Common myeloid progenitor, CD34-positive (primary cell): Measurements from ENCODE around the gene AKT3.
"Not testable (repeated sequence)": the region's sequence is repeated elsewhere in the genome, so short reads cannot be mapped to it uniquely, and the experiment has no call there.

Source experiments
- CTCF ChIA-PET: fragments of 350-600 bp; sonication (Branson Sonifier 250); formaldehyde crosslinking; loops from one replicate; lab custom pipeline; 2021; ENCODE audit warnings: antibody characterized with exemption; lab: Charles Lee
- POLR2A ChIA-PET: fragments of 350-600 bp; sonication (Branson Sonifier 250); formaldehyde crosslinking; loops from one replicate; lab custom pipeline; 2021; ENCODE audit warnings: antibody characterized with exemption; lab: Charles Lee
- DNase-seq, 3 donors: peaks; one replicate each; pipeline versions ENCODE4 v3.0.0 to v3.0.0-alpha.2; 2013
- H3K27ac ChIP-seq, 2 experiments: 1 replicate in 1 of 2; 2 replicates in 1 of 2; pipeline ENCODE4 v1.7.0; 2013; ENCODE audit warnings: inconsistent platforms in 2 of 2, low read length in 2 of 2, mild to moderate bottlenecking in 2 of 2, low read depth in 1 of 2, moderate library complexity in 1 of 2; ENCODE audit not compliant: severe bottlenecking in 2 of 2, insufficient read depth in 1 of 2, poor library complexity in 1 of 2
- H3K27me3 ChIP-seq, 5 experiments: replicated peaks in 2 of 5; 1 replicate in 3 of 5; 2 replicates in 2 of 5; pipeline versions ENCODE4 v1.6.1 to v1.7.0; 2013; ENCODE audit warnings: low read length in 4 of 5, mild to moderate bottlenecking in 2 of 5, moderate library complexity in 2 of 5, inconsistent platforms in 1 of 5; ENCODE audit not compliant: insufficient read depth in 5 of 5, control insufficient read depth in 4 of 5
- H3K36me3 ChIP-seq, 4 experiments: 1 replicate in 2 of 4; 2 replicates in 2 of 4; pipeline versions ENCODE4 v1.6.1 to v1.7.0; 2013; ENCODE audit warnings: low read length in 3 of 4, control low read depth in 1 of 4, mild to moderate bottlenecking in 1 of 4; ENCODE audit not compliant: control insufficient read depth in 4 of 4, insufficient read depth in 4 of 4
- H3K4me1 ChIP-seq, 4 experiments: 1 replicate in 3 of 4; 2 replicates in 1 of 4; pipeline versions ENCODE4 v1.6.1 to v1.7.1; 2013; ENCODE audit warnings: low read length in 3 of 4, mild to moderate bottlenecking in 3 of 4, control low read depth in 1 of 4, inconsistent platforms in 1 of 4, moderate library complexity in 1 of 4; ENCODE audit not compliant: control insufficient read depth in 4 of 4, insufficient read depth in 4 of 4; ENCODE audit errors: control extremely low read depth in 1 of 4
- H3K4me3 ChIP-seq, 7 experiments: 1 replicate in 4 of 7; 2 replicates in 3 of 7; pipeline versions ENCODE4 v1.5.1 to v1.7.0; 2013; ENCODE audit warnings: mild to moderate bottlenecking in 7 of 7, low read length in 6 of 7, moderate library complexity in 6 of 7, inconsistent platforms in 2 of 7, low read depth in 2 of 7, control low read depth in 1 of 7; ENCODE audit not compliant: insufficient read depth in 4 of 7, control insufficient read depth in 1 of 7; ENCODE audit errors: extremely low read depth in 1 of 7
- H3K9me3 ChIP-seq, 5 experiments: 1 replicate in 4 of 5; 2 replicates in 1 of 5; pipeline versions ENCODE4 v1.6.1 to v1.7.1; 2013; ENCODE audit warnings: low read length in 4 of 5, mild to moderate bottlenecking in 2 of 5, inconsistent platforms in 1 of 5, low read depth in 1 of 5, moderate library complexity in 1 of 5; ENCODE audit not compliant: control insufficient read depth in 4 of 5, insufficient read depth in 2 of 5; ENCODE audit errors: control extremely low read depth in 1 of 5
- WGBS: methylation state at CpG from one replicate; pipeline ENCODE4 v1.1.5; 2013; ENCODE audit not compliant: insufficient coverage; 5-methylcytosine and 5-hydroxymethylcytosine counted together

Gene AKT3

GRCh38 chr1:243772361-243773050, 77.5 kb downstream of the AKT3 start:
- 67% methylated on average over 1 of the region's 4 CpGs for WGBS
- DNase-seq, H3K27me3 ChIP-seq, H3K27ac ChIP-seq, H3K4me1 ChIP-seq, H3K9me3 ChIP-seq, H3K4me3 ChIP-seq, H3K36me3 ChIP-seq, POLR2A ChIA-PET, CTCF ChIA-PET: not testable (repeated sequence)

GRCh38 chr1:243770860-243771259, 79.2 kb downstream of the AKT3 start:
- CTCF ChIA-PET = no interaction called here
- POLR2A ChIA-PET = interaction anchor here (0.6 kb wide), 1 partner anchor 19 kb away, joined by 3 read pairs; no protein-coding TSS in a partner anchor

DNA sequence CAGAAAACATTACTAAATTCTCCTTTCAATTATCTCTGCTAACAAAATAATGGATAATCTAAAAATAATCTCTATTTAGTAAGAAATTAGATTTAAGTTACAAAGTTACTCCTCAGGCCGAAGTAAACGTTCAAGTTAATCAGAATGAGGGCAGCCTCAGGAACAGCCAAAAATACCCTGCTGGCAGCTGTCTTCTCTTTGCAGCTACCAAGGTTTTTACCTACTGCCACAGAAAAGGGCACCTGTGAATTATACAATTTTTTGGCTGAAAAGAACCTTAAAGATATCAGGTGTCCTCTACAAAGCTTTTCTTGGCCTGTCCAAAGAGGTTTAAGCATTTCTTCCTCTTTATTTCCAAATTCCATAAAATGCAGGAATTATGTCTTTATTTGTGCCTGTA, 84.4 kb downstream of the AKT3 start:
- WGBS = 100% methylated on average over 2 of the region's 2 CpGs
- no peak for DNase-seq
- Histone ChIP-seq H3K27ac (no peak overlapping the region), H3K4me3 (no peak overlapping the region), H3K36me3 (no peaks in the 10 kb centered on the region), H3K9me3 (no peaks in the 10 kb centered on the region), H3K4me1 (no peaks in the 10 kb centered on the region), H3K27me3 (no peaks in the 10 kb centered on the region)
- ChIA-PET POLR2A (no interaction called here), CTCF (interaction anchor here (1.0 kb wide), 1 partner anchor 14 kb away, joined by 3 read pairs; no protein-coding TSS in a partner anchor)

More at GRCh38 chr1:243770860-243771259, 79.2 kb downstream of the AKT3 start:
- Histone ChIP-seq H3K27ac (no peak overlapping the region), H3K4me1 (peaks cover 0 to 7% (median 0%) of the 10 kb centered on the region in 4 experiments), H3K9me3 (no peaks in the 10 kb centered on the region), H3K36me3 (no peaks in the 10 kb centered on the region), H3K27me3 (no peaks in the 10 kb centered on the region), H3K4me3 (no peak overlapping the region)
- no CpG with 5 or more reads among the region's 1 CpG for WGBS
- no peak for DNase-seq

- WGBS = 90% methylated on average over 3 of the region's 5 CpGs
- CTCF ChIA-PET = interaction anchor here (1.3 kb wide), 1 partner anchor 10 kb away, joined by 4 read pairs; no protein-coding TSS in a partner anchor
These were observed 86.2 kb downstream of the AKT3 start for GRCh38 chr1:243763806-243764205.

GRCh38 chr1:243758647-243759046, 91.4 kb downstream of the AKT3 start:
- ChIA-PET CTCF (interaction anchor here (0.7 to 4.4 kb wide), 3 partner anchors 8 to 251 kb away, joined by 3 to 11 read pairs (median 4); no protein-coding TSS in a partner anchor), POLR2A (no interaction called here)
- H3K27me3 ChIP-seq = no peaks in the 10 kb centered on the region

More at GRCh38 chr1:243763806-243764205, 86.2 kb downstream of the AKT3 start:
- no peak for DNase-seq
- Histone ChIP-seq H3K27ac (no peak overlapping the region), H3K36me3 (no peaks in the 10 kb centered on the region), H3K27me3 (no peaks in the 10 kb centered on the region), H3K9me3 (no peaks in the 10 kb centered on the region), H3K4me1 (no peaks in the 10 kb centered on the region), H3K4me3 (no peak overlapping the region)
- POLR2A ChIA-PET = no interaction called here

DNA sequence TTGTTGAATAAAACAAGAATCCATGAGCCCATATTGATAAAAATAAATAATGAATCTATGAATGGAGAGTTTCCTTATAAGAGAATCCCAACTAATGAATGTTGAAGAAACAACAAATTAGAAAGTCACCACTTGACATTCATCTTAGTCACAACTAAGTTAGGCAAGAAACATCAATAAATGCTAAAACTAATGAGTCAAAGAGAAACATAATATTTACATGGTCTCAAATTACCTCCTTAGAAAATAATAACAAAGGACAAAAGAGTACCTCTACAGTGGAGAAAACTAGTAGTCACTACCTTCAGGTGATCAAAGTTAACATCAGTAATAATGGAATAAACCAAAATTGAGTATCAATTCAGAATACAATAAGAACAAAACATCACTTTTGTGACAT, 93.5 kb downstream of the AKT3 start:
- POLR2A ChIA-PET = no interaction called here
- no peak overlapping the region for H3K27ac ChIP-seq
- no peak for DNase-seq
- H3K36me3 ChIP-seq = peaks cover 0 to 2% (median 0%) of the 10 kb centered on the region in 4 experiments
- H3K9me3 ChIP-seq = no peaks in the 10 kb centered on the region
- no peaks in the 10 kb centered on the region for H3K4me1 ChIP-seq
- no peaks in the 10 kb centered on the region for H3K27me3 ChIP-seq
- CTCF ChIA-PET = no interaction called here
- no peak overlapping the region for H3K4me3 ChIP-seq

More at GRCh38 chr1:243758647-243759046, 91.4 kb downstream of the AKT3 start:
- no peaks in the 10 kb centered on the region for H3K4me1 ChIP-seq
- peaks cover 0 to 2% (median 0%) of the 10 kb centered on the region in 4 experiments for H3K36me3 ChIP-seq
- 97% methylated on average over 8 of the region's 8 CpGs for WGBS
- H3K9me3 ChIP-seq = no peaks in the 10 kb centered on the region
- H3K4me3 ChIP-seq = no peak overlapping the region
- H3K27ac ChIP-seq = no peak overlapping the region
- no peak for DNase-seq

GRCh38 chr1:243754348-243754747, 95.7 kb downstream of the AKT3 start:
- WGBS = 92% methylated on average over 6 of the region's 6 CpGs
- Histone ChIP-seq H3K27me3 (no peaks in the 10 kb centered on the region), H3K4me3 (no peak overlapping the region), H3K36me3 (peaks cover 0 to 2% (median 0%) of the 10 kb centered on the region in 4 experiments), H3K4me1 (no peaks in the 10 kb centered on the region), H3K27ac (no peak overlapping the region), H3K9me3 (no peaks in the 10 kb centered on the region)
- POLR2A ChIA-PET = no interaction called here
- CTCF ChIA-PET = interaction anchor here (0.6 to 1.3 kb wide), 2 partner anchors 10 to 411 kb away, joined by 3 to 4 read pairs; no protein-coding TSS in a partner anchor
- DNase-seq = no peak
